HUES64 (cell line): ENCODE measurements around the gene FBXO11. TPM values are rescaled to one million over a fixed set of nuclear protein-coding genes. Genes with fewer than 3 reads are reported as not detected.

Source experiments
- H3K27ac ChIP-seq: 2 replicates; pipeline ENCODE4 v1.7.0; 2013; ENCODE audit warnings: low read depth, low read length, inconsistent platforms
- H3K27me3 ChIP-seq: 2 replicates; pipeline ENCODE4 v1.6.1; 2013; ENCODE audit warnings: mild to moderate bottlenecking, low read length; ENCODE audit not compliant: insufficient read depth
- H3K36me3 ChIP-seq: 2 replicates; pipeline ENCODE4 v1.6.1; 2013; ENCODE audit warnings: mild to moderate bottlenecking, low read length; ENCODE audit not compliant: insufficient read depth
- H3K4me1 ChIP-seq: 2 replicates; pipeline ENCODE4 v1.6.1; 2013; ENCODE audit warnings: mild to moderate bottlenecking, low read length, moderate library complexity; ENCODE audit not compliant: insufficient read depth
- H3K4me3 ChIP-seq: 2 replicates; pipeline ENCODE4 v1.5.1; 2013; ENCODE audit warnings: mild to moderate bottlenecking, low read length, moderate library complexity
- H3K9ac ChIP-seq: 2 replicates; pipeline ENCODE4 v1.6.1; 2013; ENCODE audit warnings: mild to moderate bottlenecking, low read depth, low read length
- H3K9me3 ChIP-seq: 2 replicates; pipeline ENCODE4 v1.6.1; 2013; ENCODE audit warnings: low read depth, low read length; ENCODE audit not compliant: insufficient read depth
- WGBS: fragments of 150-250, 120-280 bp; methylation state at CpG from one replicate; pipeline ENCODE4 v1.1.7; 2013; ENCODE audit warnings: missing lambda C conversion rate; 5-methylcytosine and 5-hydroxymethylcytosine counted together
- polyA plus RNA-seq, 2 experiments: library from polyadenylated mRNA; stranded (reverse); fragments of 50-300 nt; gene quantifications; one replicate each; pipeline ENCODE4 v1.2.3, GENCODE V29; 2013

The FBXO11 gene
- polyA plus RNA-seq (2013, experiment 1 of 2) = 37.5 TPM
- polyA plus RNA-seq (2013, experiment 2 of 2) = 41.0 TPM

- H3K4me1 ChIP-seq = peaks cover 19% of the 10 kb centered on the region
- peak within 1 kb of the TSS; percentile 96 for H3K4me3 ChIP-seq
- no peaks in the 10 kb centered on the region for H3K27me3 ChIP-seq
- H3K9ac ChIP-seq = peak within 1 kb of the TSS; percentile 91
- H3K27ac ChIP-seq = peak within 1 kb of the TSS; percentile 99
- H3K9me3 ChIP-seq = no peaks in the 10 kb centered on the region
- no peaks in the 10 kb centered on the region for H3K36me3 ChIP-seq
- WGBS = under 1% methylated on average over 19 of the region's 54 CpGs
Observed at GRCh38 chr2:47906157-47907038, at the start of gene FBXO11. FBXO11 (minus strand) TSS chr2:47906498; CDS start chr2:47905720, 778 bp downstream.

DNA sequence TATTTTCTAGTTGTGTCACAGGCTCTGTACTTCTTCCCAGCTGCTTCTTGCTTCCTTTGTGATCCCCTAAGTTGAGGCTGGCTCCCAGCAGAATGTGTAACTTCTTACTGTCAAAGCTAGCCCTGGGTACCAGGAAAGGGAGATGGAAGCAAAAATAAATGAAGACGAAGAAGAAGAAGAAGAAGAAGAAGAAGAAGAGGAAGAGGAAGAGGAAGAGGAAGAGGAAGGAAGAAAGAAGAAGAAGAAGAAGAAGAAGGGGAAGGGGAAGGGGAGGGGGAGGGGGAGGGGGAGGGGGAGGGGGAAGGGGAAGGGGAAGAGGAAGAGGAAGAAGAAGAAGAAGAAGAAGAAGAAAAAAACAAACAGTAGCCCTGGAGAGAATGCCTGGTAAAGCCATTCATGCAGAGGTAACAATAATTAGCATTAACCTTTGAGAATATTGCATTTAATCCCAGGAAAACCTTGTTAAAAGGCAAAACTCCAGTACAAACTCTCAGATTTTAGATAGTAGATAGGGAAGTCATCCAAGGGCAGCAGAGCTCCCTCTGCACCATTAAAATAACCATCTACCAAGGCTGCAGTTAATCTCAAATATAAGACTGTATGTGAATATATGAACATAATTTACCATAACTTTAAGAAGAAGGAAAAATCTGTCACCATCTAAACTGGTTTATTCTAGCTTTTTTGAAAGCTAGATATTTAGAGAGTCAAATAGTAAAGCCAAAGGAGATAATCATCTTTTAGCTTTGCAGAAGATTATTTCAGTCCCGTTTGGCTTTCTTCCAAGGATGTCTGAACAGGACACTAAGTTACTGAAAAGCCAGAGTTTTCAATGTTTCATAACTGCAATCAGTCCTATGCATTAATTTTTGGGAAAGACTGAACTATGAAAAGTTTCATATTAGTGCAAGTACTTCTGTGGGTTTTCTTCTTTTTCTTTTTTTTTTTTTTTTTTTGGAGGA is 44.3 kb upstream of the FBXO11 start:
- H3K36me3 ChIP-seq = no peaks in the 10 kb centered on the region
- no peak overlapping the region for H3K4me3 ChIP-seq
- no peak overlapping the region for H3K9ac ChIP-seq
- no peaks in the 10 kb centered on the region for H3K27me3 ChIP-seq
- H3K27ac ChIP-seq = no peak overlapping the region
- WGBS = 90% methylated on average over 2 of the region's 2 CpGs
- no peaks in the 10 kb centered on the region for H3K4me1 ChIP-seq
- H3K9me3 ChIP-seq = no peaks in the 10 kb centered on the region

- H3K36me3 ChIP-seq = no peaks in the 10 kb centered on the region
- H3K9me3 ChIP-seq = no peaks in the 10 kb centered on the region
- no peak overlapping the region for H3K9ac ChIP-seq
- H3K4me3 ChIP-seq = no peak overlapping the region
- 92% methylated on average over 5 of the region's 5 CpGs for WGBS
- no peaks in the 10 kb centered on the region for H3K27me3 ChIP-seq
- H3K27ac ChIP-seq = no peak overlapping the region
- H3K4me1 ChIP-seq = no peaks in the 10 kb centered on the region
Observed at GRCh38 chr2:47946593-47946992, 40.3 kb upstream of the FBXO11 start.

DNA sequence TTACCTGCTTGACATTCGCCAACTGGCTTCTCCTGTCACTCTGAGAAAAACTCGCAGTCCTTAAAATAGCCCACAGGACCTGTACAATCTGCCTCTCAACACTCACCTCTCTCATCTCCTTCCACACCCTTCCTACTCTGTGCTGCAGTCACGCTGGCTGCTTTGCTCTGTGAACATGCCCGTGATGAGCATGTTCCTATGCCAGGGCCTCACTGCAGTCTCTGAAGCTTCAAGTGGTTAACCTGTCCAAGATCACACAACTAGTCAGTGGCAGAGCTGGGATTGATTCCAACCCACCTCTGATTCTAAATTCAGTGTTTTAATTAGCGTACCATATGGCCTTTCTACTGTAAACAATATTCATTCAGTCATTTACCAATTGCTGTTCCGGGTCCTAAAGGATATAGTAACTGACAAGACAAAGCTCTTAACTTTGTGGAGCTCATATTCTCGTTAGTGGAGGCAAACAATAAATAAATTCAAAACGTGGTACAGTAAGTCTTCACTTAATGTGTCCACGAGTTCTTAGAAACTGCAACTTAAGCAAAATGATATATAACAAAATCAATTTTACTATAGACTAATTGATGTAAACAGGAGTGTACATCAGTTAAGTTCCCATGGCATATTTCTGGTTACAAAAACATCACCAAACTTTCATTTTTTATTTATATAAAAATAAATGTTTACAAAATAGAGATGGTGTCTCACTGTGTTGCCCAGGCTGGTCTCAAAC is 38.9 kb upstream of the FBXO11 start:
- Histone ChIP-seq H3K9me3 (no peaks in the 10 kb centered on the region), H3K27ac (no peak overlapping the region), H3K9ac (no peak overlapping the region), H3K4me1 (no peaks in the 10 kb centered on the region), H3K36me3 (no peaks in the 10 kb centered on the region), H3K4me3 (no peak overlapping the region), H3K27me3 (no peaks in the 10 kb centered on the region)
- 93% methylated on average over 9 of the region's 9 CpGs for WGBS

DNA sequence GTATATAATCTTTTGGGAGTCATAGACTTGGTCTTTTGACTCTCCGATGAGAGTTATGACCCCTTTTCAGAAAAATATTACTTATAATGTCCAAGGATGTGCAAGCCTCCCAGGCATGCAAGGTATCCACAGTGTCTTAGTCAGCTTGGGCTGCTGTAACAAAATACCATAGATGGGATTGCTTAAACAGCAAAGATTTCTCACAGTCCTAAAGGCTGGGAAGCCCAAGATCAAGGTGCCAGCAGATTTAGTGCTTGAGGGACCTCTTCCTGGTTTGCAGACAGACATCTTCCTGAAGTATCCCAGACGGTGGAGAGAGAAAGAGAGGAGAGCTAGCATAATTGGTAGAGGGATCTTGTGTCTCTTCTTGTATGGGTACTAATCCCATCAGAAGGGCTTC is 35.6 kb upstream of the FBXO11 start:
- Histone ChIP-seq H3K4me3 (no peak overlapping the region), H3K27me3 (no peaks in the 10 kb centered on the region), H3K4me1 (0 out of 2 replicates have a peak, but pooled peaks cover 6% of the 10 kb centered on the region), H3K9me3 (no peaks in the 10 kb centered on the region), H3K27ac (no peak overlapping the region), H3K9ac (no peak overlapping the region), H3K36me3 (no peaks in the 10 kb centered on the region)
- WGBS = 97% methylated on average over 2 of the region's 2 CpGs

DNA sequence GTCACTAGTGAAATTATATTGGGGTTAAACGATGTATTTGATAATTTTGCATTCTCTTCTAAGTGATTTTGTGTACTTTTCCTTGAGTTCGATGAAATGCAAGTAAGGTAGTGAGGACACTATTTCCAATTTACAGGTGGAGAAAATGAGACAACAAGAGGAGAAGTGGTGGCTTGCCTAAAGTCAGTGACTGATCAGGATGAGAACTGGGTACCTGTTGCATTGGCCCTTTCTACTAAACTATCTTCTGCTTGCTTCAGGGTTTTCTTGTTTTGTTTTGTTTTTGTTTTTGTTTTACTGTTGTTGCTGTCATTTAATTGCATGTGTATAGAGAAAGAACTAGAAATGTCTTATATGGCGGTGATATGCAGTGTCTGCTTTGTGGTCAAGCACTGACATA is 31.4 kb upstream of the FBXO11 start:
- no peak overlapping the region for H3K4me3 ChIP-seq
- WGBS = 90% methylated on average over 3 of the region's 3 CpGs
- no peak overlapping the region for H3K27ac ChIP-seq
- no peaks in the 10 kb centered on the region for H3K36me3 ChIP-seq
- H3K27me3 ChIP-seq = no peaks in the 10 kb centered on the region
- H3K9me3 ChIP-seq = no peaks in the 10 kb centered on the region
- 0 out of 2 replicates have a peak, but pooled peaks cover 6% of the 10 kb centered on the region for H3K4me1 ChIP-seq
- no peak overlapping the region for H3K9ac ChIP-seq

- Histone ChIP-seq H3K4me3 (no peak overlapping the region), H3K27me3 (no peaks in the 10 kb centered on the region), H3K27ac (no peak overlapping the region), H3K4me1 (0 out of 2 replicates have a peak, but pooled peaks cover 6% of the 10 kb centered on the region), H3K9me3 (no peaks in the 10 kb centered on the region), H3K9ac (no peak overlapping the region), H3K36me3 (no peaks in the 10 kb centered on the region)
- 82% methylated on average over 4 of the region's 4 CpGs for WGBS
Observed at GRCh38 chr2:47935071-47935470, 28.8 kb upstream of the FBXO11 start.

DNA sequence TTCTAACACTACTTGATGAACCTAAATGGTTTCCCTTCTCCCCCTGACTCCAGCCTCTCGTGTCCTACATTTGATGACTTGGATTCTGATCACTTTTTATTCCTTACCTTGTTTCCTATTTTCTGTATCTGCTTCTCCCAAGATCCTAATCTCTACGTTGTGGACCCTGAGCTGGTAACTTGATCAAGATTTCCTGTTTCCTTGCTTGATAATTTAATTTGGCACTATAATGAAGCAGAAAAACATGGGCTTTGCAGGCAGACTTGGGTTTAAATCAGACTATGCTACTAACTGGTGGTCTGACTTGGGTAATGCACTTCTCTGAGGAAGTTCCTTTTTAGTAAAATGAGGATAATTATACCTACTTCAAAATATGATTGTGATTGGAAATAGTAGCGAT is 11.7 kb upstream of the FBXO11 start:
- WGBS = 91% methylated on average over 2 of the region's 3 CpGs
- Histone ChIP-seq H3K9me3 (no peaks in the 10 kb centered on the region), H3K27me3 (no peaks in the 10 kb centered on the region), H3K4me1 (0 out of 2 replicates have a peak, but pooled peaks cover 4% of the 10 kb centered on the region), H3K4me3 (no peak overlapping the region), H3K27ac (no peak overlapping the region), H3K9ac (no peak overlapping the region), H3K36me3 (no peaks in the 10 kb centered on the region)

GRCh38 chr2:47917276-47917961 is 11.1 kb upstream of the FBXO11 start:
- Histone ChIP-seq H3K4me1 (0 out of 2 replicates have a peak, but pooled peaks cover 4% of the 10 kb centered on the region), H3K4me3 (no peak overlapping the region), H3K27ac (no peak overlapping the region), H3K36me3 (no peaks in the 10 kb centered on the region), H3K9me3 (no peaks in the 10 kb centered on the region), H3K27me3 (no peaks in the 10 kb centered on the region), H3K9ac (no peak overlapping the region)
- 88% methylated on average over 2 of the region's 3 CpGs for WGBS

DNA sequence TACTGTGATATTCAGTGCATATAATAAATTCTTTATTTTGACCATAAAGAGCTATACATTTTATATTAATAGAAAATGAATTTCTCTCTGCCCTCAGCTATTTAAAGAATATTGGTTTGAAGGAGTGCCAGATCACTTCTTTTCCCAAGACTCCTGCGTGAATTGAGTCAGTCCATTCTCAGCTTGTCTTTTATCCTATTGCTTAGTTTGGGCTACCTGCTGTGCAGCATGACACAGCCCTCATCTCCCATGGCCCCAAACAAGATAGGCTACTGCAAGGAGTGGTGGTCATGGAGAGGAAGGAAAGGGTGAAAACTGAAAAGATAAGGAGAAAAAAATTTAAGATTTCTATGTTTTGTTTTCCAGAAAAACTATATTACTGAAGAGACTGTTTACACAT is 10.1 kb upstream of the FBXO11 start:
- WGBS = 29% methylated on average over 1 of the region's 1 CpG
- 0 out of 2 replicates have a peak, but pooled peaks cover 4% of the 10 kb centered on the region for H3K4me1 ChIP-seq
- H3K27me3 ChIP-seq = no peaks in the 10 kb centered on the region
- H3K9me3 ChIP-seq = no peaks in the 10 kb centered on the region
- H3K4me3 ChIP-seq = no peak overlapping the region
- no peak overlapping the region for H3K9ac ChIP-seq
- H3K27ac ChIP-seq = no peak overlapping the region
- no peaks in the 10 kb centered on the region for H3K36me3 ChIP-seq
